HG02763 (cell line): ENCODE data around the gene ARPP21.
"Not testable (repeated sequence)": the region's sequence is repeated elsewhere in the genome, so short reads cannot be mapped to it uniquely, and the experiment has no call there.

ENCODE experiments used
- ATAC-seq: cut with Tn5 transposase; IDR thresholded peaks from one replicate; pipeline ENCODE4 v1.9.1; 2021; ENCODE audit warnings: mild to moderate bottlenecking, moderate library complexity; ENCODE audit not compliant: unreplicated experiment

The ARPP21 gene

DNA sequence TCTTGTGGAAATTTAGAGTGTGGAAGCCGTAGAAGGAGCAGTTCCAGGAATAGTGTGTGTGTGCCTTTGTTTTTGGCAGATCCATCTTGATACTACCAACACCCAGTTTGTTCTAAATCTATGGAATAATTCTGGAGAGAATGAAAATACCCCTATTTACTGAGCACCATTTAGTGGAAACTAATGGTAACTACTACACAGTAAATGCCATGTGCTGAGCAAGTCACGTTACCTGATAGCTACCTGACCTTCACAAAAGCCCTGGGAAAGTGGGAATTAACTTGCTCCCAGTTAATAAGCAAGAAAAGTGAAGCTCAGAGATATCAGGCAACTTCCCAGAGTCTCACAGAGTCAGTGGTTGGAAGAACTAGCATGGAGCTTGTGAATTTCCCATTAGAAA, 137.7 kb downstream of the ARPP21 start:
- ATAC-seq: no peak

DNA sequence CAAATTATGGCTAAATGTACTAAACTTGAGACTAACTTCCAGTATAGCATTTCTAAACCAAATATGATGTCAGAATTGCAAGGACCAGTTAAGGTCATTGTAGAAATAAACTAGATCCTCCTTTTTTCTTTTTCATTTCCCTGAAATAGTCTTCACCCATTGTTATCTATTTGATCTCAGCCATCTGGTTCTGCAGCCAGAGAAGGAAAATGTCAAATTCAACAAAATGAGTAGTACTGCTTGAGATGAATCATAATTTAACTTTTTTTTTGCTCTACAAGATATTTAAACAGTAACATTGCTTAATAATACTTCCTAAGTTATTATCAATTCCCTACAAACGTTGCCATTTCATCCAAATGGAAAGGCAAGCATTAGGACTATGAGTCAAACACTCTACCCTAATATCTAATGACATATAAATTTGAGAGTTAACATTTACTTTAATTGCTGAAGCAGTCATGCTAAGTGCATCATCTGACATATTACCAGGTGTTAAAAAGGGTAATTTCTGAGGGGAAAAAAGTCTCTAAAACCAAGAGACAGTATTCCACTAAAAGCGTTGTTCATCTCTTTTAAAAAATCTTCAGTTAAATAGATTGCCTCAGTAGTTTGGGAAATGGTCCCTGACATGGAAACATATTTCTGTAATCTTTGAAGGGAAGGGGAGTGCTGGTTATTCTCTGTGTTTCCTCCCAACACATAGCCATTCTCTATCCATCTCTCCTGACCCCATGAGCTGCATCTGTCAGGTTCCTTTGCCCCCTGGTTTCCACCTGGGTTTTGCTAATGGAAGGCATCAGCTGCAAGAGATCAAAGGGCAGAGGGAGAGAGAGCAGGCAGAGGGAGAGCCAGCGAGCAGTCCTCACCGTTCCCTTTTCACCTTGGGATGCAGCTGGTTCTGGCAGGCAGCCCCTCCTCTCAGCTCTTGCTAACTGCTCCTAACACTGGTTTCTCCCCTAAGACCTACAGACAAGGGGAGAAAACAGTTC, 138.5 kb downstream of the ARPP21 start:
- no peak for ATAC-seq

DNA sequence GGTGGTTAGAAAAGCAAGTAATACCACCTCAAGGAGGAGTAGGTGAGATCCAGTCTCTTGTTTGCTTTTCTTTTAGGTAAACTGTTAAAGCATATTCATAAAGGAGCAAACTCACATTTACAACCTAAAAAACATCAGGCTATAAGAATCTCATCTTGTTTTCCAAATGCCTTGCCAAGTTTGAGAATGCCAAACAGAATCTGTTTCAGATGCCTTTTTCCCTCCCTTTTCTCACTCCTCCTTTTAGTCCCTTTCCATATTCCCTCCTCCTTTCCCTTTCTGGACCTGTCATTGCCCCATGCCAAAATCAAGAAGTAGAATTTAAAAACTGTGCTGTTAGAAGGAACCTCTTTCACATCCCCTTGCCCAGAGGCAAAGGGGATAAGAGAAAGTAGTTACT, 140.3 kb downstream of the ARPP21 start:
- ATAC-seq: no peak

DNA sequence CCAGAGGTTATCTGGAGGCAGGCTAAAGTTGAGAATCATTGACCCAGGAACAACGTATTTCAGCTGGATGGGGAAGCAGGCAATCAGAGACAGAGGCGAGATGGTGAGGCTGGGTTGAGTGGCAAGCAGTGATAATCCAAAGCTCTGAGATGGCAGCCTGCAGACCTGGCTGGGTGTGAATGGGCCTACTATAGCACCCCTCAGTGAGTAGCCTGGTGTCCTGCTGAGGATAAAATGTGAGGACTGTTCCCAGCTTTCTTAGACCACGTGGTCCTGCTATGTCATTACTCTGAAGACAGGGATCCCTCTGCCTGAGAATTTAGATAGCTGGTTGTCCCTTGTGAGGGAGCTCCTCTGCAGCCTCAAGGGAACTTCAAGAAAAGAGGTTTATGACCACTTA, 141.5 kb downstream of the ARPP21 start:
- no peak for ATAC-seq

DNA sequence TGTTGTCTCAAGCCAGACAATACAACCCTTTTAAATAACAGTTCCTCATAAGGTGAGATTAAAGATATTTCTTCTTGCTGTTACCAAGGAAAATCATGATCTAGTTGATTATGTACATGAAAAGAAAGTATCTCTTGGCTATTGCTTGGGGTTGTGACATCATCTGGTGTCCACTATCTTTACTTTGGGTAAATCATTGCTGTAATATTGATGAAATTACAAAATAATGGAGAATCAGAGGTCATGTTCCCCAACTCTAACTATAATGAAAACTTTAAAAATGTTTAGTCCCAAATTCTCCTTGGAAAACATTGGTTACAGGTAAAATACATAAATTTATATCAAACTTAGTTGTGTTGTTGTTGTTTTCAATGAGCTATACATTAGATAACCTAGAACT, 142.2 kb downstream of the ARPP21 start:
- ATAC-seq: no peak

DNA sequence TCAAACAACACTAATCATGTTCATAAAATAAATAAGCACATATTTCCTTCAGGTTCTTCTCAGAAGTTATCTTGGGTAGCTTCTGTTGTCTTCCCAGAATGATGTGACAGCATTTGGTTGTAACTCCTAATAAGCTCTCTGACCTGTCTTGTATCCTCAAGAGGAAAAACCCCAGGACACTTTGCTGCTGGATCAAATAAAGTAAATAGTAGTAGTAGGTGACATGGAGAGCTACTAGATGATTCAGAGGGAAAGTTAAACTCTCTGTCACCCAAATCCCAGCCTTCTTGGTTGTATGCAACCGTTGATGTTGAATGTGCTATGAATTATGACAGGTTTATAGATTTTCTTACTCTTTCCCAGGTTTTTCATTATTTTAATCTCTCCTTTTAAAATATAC, 143.0 kb downstream of the ARPP21 start:
- no peak for ATAC-seq

DNA sequence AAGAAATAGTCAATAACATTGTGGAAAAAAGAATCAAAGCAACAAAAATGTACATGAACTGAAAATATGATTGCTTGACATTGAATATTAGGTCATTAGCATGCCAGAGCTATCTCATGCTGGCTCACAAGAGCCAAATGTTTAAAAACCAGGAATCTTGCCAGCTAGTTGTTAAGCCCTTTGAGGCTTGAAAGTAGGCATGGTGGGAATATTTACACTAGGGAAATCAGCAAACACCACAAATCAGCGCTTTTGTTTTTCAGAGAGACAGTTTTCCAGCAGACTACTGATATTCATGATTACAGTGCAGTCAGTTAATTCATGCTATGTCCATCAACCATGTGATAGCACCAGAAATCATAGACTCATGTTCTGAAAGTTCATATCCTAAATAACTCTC, 144.8 kb downstream of the ARPP21 start:
- ATAC-seq: no peak

DNA sequence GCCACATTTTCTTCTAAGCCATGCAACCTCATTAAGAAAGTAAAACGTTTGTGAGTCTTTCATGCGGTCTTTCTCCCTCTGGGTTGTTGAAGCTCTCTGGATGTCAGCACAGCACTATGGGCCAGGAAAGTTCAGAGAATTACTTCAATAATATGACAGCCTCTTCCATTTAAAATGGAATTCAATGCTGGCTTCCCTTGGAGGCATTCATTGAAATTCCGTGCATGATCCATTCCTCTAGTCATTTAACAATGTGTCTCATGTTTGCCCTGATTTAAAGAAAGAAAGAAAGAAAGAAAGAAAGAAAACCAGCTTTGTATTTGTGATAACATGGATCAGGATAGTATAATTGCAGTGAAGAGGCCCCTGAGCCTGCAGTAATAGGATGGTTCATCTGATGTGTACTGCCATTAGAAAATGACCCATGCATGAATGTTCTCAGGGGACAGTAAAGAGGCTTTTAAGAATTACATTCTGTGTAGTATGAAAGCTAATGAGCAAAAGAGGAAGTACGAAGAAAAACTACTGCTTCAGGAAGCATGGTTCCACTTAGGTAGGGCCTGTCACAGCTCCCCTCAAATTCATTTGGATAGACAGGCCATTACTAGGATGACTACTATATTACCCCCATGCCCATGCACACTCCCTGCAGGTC, 146.0 kb downstream of the ARPP21 start:
- ATAC-seq: no peak

DNA sequence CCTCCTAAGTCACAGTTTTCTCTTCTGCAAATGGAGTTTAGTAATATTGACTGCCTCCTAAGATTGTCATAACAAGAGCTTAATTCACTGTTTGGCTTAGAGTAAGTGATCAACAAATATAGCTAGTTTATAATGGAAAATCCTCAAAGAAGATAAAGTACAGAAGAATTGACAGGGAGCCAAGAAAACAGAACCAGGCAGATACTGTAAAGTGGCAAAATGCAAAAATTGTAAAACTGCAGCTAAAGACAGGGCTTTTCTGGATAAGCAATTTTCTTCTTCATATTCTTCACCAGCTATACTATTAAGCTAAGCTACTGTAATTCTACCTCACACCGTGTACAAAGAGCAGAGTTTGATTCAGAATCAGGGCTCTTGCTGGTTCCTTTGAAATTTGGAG, 148.6 kb downstream of the ARPP21 start:
- no peak for ATAC-seq

DNA sequence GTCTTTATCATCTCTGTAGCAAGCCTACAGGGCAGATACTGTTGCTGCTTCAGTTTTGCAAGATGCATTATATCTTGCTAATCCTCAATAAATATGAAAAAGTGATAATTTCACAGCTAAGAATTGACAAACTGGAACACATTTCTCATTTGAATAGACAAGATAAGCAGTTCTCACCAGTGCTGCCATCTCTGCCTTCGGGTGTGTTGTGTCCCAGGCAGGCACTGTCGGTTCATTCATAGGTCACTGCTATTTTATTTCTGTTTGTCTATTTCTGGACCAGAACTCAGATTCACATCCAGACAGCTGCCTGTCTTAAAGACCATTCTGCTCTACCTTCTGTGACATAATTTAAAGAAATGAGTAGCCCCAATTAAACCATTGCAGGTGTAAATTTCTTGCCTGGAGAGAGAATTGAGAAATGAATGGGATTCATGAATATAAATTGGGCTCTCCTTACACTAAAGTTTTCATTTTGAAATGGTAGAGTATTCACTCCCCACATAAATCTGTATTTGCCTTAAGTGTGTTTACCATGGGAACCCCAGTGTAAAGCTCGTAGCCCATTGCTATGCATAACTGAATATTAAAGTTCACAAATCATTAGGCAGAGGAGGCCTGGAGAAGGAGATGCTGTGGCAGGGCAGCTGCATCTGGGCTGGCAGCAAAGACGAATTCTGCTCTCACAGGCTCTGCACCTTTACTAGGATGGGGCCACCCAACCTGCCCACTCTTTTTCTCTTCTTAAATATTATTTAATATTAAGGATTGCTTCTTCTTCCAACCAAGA, 149.9 kb downstream of the ARPP21 start:
- ATAC-seq: no peak

DNA sequence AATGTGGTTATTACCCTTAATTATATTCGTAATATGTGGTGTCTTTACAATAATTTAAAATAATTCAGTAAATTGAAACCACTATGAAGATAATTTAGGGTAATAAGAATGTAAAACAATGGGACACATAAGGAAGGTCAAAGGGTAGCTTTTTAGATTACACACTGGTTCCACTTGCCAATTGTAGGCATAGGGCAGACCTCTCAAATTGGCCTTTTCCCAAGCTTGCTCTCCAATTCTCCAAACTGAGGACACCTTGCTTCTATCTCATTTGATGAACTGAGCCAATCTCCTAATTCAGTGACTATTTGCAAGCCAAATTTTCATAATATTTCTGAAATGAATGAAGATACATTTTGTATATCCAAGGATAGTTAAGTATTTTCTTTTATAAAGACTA, 151.4 kb downstream of the ARPP21 start:
- no peak for ATAC-seq

DNA sequence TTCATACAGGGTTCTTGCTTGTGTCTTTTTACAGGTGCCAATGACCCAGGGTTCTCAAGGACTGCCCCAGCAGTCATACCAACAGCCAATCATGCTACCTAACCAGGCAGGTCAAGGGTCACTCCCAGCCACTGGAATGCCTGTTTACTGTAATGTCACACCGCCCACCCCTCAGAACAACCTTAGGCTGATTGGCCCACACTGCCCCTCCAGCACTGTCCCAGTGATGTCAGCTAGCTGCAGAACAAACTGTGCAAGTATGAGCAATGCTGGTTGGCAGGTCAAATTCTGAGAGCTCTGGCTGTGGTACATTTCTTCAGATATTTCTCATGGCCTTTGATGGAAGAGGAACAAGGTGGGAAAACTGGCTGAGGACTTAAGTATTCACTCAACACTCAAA, 154.3 kb downstream of the ARPP21 start:
- no peak for ATAC-seq

DNA sequence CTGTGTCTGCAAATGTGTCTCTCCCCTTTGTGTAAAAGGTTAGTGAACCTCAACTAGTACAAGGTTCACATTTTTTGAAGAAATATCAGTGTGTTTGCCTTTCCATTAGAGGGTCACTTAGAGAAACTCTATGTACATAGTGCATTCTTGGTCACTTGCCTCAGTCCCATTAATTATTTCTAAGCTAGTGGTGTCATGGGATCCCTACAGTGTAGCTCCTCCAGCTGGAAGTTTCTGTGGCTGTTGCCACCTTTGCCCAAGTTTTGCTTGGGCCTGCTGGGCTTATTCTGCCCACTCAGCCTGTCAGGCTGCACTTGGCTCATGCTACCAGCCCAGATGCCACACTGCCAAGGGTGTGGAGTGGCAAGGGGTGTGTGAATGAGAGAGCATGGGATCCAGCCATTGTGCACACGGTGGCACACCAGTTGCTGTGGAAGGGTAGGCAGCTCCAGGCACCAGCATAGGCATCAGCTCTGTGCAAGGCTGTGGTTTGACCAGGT, 161.7 kb downstream of the ARPP21 start:
- no peak for ATAC-seq

DNA sequence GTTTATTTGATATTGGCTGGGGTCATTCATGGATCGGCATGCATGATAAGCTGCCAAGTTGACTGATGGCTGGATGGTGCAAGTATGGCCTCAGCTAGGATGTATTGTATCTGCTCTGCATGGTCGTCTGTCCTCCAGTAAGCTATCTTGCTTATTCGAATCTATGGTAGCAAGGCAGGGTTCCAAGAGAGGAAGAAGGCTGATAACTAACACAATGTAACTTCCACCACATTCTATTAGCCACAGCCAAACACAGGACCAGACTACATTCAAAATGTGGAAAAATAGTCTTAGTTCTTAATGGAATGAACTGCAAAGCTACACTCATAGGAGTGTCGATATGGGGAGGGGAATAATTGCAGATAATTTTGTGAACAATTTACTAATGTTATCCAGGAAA, 175.2 kb downstream of the ARPP21 start:
- no peak for ATAC-seq

DNA sequence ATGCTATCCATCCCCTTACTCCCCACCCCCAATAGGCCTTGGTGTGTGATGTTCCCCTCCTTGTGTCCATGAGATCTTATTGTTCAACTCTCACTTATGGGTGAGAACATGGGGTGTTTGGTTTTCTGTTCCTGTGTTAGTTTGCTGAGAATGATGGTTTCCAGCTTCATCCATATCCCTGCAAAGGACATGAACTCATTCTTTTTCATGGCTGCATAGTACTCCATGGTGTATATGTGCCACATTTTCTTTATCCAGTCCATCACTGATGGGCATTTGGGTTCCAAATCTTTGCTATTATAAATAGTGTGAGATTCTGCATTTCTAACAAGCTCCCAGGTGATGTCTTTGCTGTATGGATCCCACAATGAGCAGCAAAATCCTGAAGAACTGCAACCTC, 176.5 kb downstream of the ARPP21 start:
- not testable (repeated sequence) for ATAC-seq

DNA sequence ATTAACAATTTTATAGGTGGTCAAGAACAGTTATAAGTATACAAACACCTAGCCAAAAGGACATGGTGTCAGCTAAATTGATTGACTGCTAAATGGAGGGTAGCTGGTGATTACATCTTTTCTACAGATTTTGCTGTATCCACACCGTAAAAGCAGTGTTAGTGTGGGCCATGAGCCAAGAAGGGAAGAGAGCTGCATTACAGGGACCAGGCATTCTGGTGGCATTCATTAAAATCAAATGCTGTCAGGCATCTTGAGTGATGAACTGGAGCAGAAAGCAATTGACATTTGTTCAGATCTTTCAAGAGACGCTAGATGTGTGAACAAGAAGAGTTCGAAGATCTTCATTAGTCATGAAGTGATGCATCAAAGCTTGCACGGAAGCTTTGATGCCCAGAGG, 177.9 kb downstream of the ARPP21 start:
- ATAC-seq: no peak

DNA sequence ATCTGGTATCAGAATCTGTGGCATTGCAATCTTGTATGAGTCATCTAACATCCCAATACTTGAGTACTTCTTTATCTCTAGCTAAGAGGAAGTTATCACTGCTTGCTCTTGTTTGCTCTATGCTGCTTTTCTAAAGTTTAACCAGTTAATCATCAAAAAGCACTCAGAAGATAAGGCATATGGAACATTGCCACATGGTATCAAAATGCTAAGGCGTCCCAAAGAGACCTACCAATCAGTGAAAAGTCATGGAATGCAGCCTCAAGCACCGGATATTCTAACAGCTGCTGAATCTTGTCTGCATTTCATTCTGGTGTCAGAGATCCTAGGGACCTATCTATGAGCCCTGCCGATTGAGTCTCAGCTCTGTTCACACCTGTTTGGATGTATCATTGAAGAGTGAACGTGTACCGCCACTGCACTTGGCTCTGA, 192.8 kb downstream of the ARPP21 start:
- ATAC-seq: no peak
